Measurements from ENCODE around the gene GALR2. TPM values are rescaled to one million over a fixed set of nuclear protein-coding genes. Genes with fewer than 3 reads are reported as not detected.

GALR2 gene
- total and polyA plus RNA-seq, 10 of the 15 experiments (the other 5 are each of a cell fraction or from before 2014, with no cell fraction given): 0.06 to 1.2 (median 0.22) TPM; not detected in 5

- no TSS peak for BruUV-seq (replicated peaks)
- Histone ChIP-seq H4K20me1 (ENCODE audit: control insufficient read depth, insufficient read depth) (no peaks in the 10 kb centered on the region), H3K79me2 (ENCODE audit: control insufficient read depth, insufficient read depth, low read length) (no peaks in the 10 kb centered on the region), H3K4me3 (no peak overlapping the region), H3K9ac (ENCODE audit: control insufficient read depth, insufficient read depth, low read length) (no peak overlapping the region), H3K4me1 (ENCODE audit: control insufficient read depth, insufficient read depth, low read length) (peaks cover 11% of the 10 kb centered on the region), H3K36me3 (ENCODE audit: control insufficient read depth in 2 of 2, insufficient read depth in 2 of 2, low read length in 1 of 2) (peaks cover 22 to 39% of the 10 kb centered on the region in 2 experiments), H3K4me2 (ENCODE audit: control insufficient read depth, insufficient read depth) (no peak overlapping the region), H3K9me3 (replicated peaks; ENCODE audit: control insufficient read depth, insufficient read depth, low read length) (no peaks in the 10 kb centered on the region), H3K27ac (ENCODE audit: control insufficient read depth, insufficient read depth) (no peak overlapping the region), H3K27me3 (replicated peaks in 1 of 2; ENCODE audit: control insufficient read depth in 2 of 2, insufficient read depth in 2 of 2, low read length in 1 of 2) (no peaks in the 10 kb centered on the region), H2AFZ (ENCODE audit: control insufficient read depth, low read depth, low read length) (no peak overlapping the region)
- no peak for DNase-seq (ENCODE audit: low read depth, low spot score)
- SMC1A ChIA-PET (ENCODE audit: uncharacterized antibody, unreplicated experiment): no interaction called here
- CTCF ChIA-PET: interaction anchor here (0.9 kb wide), 1 partner anchor 55 kb away, joined by 3 read pairs; no protein-coding TSS in a partner anchor
- no peak for ATAC-seq
- POLR2A ChIA-PET: no interaction called here
- FAIRE-seq: no peak
- in situ Hi-C loops (cut with MboI): no loop called here
- 81% methylated on average over 6 of the region's 6 CpGs for WGBS (ENCODE audit: insufficient coverage, insufficient replicate concordance, low lambda C conversion rate, missing lambda C conversion rate)
- intact Hi-C loops (cut with micrococcal nuclease; ENCODE audit: unreplicated experiment): no loop called here
- RAD21 ChIA-PET (ENCODE audit: unreplicated experiment): no interaction called here
- TF ChIP-seq JUNB (IDR thresholded peaks at IDR 0.05) (no peak), RCOR1 (conservative IDR thresholded peaks at IDR 0.05; ENCODE audit: low read depth, low read length) (no peak), TARDBP (IDR thresholded peaks at IDR 0.05; ENCODE audit: borderline replicate concordance) (no peak), ZSCAN29 (IDR thresholded peaks at IDR 0.05) (no peak)
These were observed 23.0 kb upstream of the GALR2 start for GRCh38 chr17:76051561-76051960.

GRCh38 chr17:76053246-76054111 is 21.1 kb upstream of the GALR2 start:
- Histone ChIP-seq H3K27ac (ENCODE audit: control insufficient read depth, insufficient read depth) (no peak overlapping the region), H3K9ac (ENCODE audit: control insufficient read depth, insufficient read depth, low read length) (no peak overlapping the region), H3K9me3 (replicated peaks; ENCODE audit: control insufficient read depth, insufficient read depth, low read length) (no peaks in the 10 kb centered on the region), H3K27me3 (replicated peaks in 1 of 2; ENCODE audit: control insufficient read depth in 2 of 2, insufficient read depth in 2 of 2, low read length in 1 of 2) (no peaks in the 10 kb centered on the region), H4K20me1 (ENCODE audit: control insufficient read depth, insufficient read depth) (no peaks in the 10 kb centered on the region), H3K79me2 (ENCODE audit: control insufficient read depth, insufficient read depth, low read length) (no peaks in the 10 kb centered on the region), H3K4me1 (ENCODE audit: control insufficient read depth, insufficient read depth, low read length) (peaks cover 4% of the 10 kb centered on the region), H3K4me2 (ENCODE audit: control insufficient read depth, insufficient read depth) (no peak overlapping the region), H3K36me3 (ENCODE audit: control insufficient read depth in 2 of 2, insufficient read depth in 2 of 2, low read length in 1 of 2) (peaks cover 19 to 34% of the 10 kb centered on the region in 2 experiments), H2AFZ (ENCODE audit: control insufficient read depth, low read depth, low read length) (no peak overlapping the region), H3K4me3 (no peak overlapping the region)
- ChIA-PET SMC1A (ENCODE audit: uncharacterized antibody, unreplicated experiment) (interaction anchor here (0.9 kb wide), 1 partner anchor 10 kb away, joined by 3 read pairs; no protein-coding TSS in a partner anchor), CTCF (interaction anchor here (0.6 to 1.8 kb wide), 4 partner anchors 8 to 42 kb away, joined by 3 to 4 read pairs (median 3); no protein-coding TSS in a partner anchor), RAD21 (ENCODE audit: unreplicated experiment) (no interaction called here), POLR2A (interaction anchor here (0.6 to 0.7 kb wide), 3 partner anchors 22 to 445 kb away, joined by 3 to 4 read pairs (median 4); no protein-coding TSS in a partner anchor)
- BruUV-seq (replicated peaks): no TSS peak
- 95% methylated on average over 17 of the region's 17 CpGs for WGBS (ENCODE audit: insufficient coverage, insufficient replicate concordance, low lambda C conversion rate, missing lambda C conversion rate)
- ATAC-seq (no peak), FAIRE-seq (no peak), DNase-seq (ENCODE audit: low read depth, low spot score) (no peak)
- in situ Hi-C loops (cut with MboI) (no loop called here), intact Hi-C loops (cut with micrococcal nuclease; ENCODE audit: unreplicated experiment) (no loop called here)
- TF ChIP-seq PAX5 (IDR thresholded peaks at IDR 0.05; ENCODE audit: borderline replicate concordance, low read depth, low read length) (no peak), FOXM1 (IDR thresholded peaks at IDR 0.05; ENCODE audit: low read depth, low read length) (no peak), TCF7 (IDR thresholded peaks at IDR 0.05; ENCODE audit: borderline replicate concordance) (no peak), ZNF24 (IDR thresholded peaks at IDR 0.05) (no peak)

All from GM12878 (cell line).